Measurements from ENCODE around the gene PCBP3.

The PCBP3 gene

DNA sequence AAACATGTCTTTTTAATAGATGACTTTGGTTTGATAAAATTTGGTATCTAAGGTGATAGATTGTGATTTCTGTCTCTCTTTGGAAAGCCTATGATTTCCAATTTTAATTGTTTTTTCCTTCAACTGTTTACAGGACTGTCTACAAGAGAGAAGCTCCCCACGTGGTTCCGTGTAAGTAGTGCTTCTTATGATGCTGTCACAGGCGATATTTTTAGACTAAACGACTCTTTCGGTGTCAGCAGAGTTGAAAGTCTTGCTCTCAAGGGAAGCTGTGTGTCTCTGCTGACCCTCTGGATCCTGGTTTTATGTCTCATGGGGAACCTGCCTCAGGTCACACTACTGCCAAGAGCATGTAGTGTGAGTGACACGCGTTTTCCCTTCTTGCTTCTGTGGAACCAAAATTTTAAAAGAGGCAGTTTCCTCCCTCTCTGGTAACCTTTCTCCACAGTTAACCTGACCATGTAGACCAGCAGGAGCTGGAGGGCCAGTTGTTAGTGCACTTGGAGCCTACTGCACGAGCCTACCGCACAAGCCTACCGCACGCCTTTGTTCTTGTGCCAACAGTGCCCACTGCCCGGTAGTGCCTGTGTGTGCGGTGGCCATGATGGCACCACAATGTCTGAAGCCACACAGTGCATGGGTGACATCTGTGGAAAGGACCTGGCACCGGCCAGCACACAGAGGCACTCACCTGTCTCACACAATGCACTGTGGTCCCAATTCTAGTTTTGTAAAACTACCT is 91.9 kb downstream of the PCBP3 start:
- DNase-seq, result no peak

DNA sequence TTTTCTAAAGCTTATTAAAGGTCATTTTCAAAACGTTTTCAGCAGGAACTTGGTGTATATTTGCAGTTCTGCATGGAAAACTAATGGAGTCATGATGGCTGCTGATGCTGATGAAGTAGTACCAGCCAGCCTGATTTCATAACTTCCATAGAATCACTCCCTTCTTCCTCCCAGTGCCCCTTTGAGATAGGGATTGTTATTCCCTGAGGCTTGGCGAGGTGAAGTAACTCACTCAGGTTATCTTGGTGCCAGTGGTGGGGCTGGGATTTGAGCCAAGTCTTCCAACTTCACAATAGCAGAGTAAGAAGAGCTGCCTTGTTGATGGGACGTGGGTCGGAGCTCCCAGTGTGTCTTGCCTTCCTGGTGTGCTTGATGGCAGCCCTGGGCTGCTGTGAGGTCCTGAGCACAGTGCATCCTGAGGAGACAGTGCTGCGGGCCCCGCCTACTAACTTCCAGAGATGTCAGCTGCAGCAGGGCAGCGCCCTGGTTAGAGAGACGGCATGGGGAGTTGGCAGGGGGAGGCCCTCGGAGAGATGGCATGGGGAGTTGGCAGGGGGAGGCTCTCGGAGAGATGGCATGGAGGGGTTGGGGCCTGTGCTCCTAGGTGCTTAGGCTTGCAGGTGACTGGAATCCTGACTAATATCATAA is 92.6 kb downstream of the PCBP3 start:
- DNase-seq, result no peak

DNA sequence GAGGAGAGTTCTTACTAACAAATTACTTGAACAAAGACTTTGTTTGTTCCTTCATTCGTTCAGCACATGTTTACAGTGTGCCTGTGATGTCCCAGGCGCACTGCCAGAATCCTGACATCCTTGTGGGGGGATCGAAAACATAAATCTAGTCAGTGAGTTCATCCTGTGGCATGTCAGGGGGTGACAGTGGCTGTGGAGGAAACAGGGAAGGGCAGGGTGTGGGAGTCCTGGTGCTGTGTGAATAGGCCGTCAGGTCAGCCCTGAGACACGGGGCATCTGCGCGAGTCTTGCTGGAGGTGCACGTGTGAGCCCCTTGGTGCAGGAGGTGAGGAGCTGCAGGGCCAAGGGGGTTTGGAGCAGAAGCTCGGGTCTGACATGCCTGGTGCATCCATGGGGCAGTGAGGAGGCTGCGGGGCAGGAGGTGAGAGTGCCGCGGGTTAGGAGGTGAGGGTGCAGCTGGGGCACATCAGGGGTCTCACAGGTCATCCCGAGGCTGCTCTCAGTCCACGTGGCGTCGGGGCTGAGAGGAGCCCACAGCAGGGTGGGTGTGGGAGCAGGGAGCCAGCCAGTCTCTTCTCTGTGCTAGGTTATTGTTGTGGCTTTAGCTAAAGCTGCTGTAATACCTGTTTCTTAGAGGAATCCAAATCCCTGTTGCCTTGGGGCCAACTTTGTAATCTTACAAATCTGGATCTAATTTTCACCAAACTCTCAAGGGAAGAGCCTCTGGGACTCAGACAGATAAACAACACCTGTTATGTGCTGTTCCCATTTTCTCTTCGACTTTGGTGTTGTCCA is 93.4 kb downstream of the PCBP3 start:
- no peak for DNase-seq

DNA sequence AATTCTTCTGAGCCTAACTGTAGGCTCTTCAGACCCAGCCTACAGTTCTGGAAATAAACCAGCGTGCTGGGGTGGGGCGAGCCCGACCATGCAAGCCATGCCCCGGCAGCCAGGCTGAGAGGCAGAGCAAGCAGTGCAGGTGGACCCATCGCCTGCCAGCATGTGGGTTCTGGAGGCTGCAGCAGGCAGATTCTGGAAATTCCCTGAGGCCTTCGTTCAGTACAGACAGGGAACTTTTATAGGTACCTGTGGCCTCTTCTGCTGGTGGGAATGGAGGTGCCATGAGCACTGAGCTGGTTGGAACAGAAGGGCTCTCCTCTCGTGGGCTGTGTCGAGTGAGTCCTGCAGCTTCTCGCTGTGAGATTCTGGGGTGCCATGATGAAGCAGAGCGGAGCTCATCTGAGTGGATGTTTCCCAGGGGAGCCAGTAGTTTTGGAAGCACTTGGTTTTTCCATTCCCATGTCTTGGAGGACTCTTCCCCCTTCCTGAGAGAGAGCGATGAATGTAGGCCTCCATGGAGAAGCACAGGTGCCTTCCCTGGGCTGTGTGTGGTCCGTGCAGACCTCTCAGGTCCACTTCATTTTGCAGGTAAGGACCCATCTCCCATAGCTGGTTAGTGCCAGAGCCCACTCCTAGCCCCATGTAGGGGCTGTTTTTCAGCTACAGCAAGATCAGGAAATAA is 94.1 kb downstream of the PCBP3 start:
- no peak for DNase-seq

DNA sequence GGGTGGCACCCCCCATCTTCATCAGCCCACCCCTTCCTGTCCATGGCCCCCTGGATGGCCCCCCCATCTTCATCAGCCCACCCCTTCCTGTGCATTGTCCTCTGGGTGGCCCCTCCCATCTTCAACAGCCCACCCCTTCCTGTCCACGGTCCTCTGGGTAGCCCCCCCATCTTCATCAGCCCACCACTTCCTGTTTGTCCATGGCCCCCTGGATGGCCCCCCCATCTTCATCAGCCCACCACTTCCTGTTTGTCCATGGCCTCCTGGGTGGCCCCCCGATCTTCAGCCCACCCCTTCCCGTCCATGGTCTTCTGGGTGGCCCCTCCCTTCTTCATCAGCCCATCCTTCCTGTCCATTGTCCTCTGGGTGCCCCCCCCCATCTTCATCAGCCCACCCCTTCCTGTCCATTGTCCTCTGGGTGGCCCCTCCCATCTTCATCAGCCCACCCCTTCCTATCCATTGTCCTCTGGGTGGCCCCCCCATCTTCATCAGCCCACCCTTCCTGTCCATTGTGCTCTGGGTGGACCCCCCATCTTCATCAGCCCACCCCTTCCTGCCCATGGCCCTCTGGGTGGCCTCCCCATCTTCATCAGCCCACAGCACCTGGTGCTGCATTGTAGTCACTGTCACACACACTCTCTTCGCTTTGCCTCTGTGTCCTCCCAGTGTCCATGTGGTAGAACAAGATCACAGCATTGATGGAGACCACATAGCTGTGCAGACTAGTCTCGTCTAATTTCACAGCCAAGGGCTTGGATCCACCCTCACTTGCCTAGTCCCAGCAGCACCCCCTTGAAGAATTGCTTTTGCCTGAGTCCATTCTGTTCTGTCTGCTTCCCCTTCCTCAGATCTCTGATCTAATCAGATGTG is 95.9 kb downstream of the PCBP3 start:
- no peak for DNase-seq

DNA sequence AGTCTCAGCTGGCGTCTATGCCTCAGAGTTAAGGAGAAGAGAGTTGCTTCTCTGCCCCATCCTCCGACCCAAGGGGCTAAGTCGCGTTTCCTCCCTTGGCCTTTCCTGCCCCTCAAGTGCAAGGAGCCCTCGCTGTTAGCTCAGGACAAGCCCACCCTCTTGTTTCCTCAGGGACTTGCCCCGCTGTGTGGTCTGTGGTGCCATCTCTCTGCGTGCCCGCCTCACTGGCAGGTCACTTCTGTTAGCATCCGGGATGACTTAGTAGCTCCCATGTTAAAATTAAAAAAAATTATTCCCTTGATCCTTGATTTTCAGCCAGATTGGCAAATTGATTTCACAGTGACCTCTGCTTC is 96.5 kb downstream of the PCBP3 start:
- no peak for DNase-seq

DNA sequence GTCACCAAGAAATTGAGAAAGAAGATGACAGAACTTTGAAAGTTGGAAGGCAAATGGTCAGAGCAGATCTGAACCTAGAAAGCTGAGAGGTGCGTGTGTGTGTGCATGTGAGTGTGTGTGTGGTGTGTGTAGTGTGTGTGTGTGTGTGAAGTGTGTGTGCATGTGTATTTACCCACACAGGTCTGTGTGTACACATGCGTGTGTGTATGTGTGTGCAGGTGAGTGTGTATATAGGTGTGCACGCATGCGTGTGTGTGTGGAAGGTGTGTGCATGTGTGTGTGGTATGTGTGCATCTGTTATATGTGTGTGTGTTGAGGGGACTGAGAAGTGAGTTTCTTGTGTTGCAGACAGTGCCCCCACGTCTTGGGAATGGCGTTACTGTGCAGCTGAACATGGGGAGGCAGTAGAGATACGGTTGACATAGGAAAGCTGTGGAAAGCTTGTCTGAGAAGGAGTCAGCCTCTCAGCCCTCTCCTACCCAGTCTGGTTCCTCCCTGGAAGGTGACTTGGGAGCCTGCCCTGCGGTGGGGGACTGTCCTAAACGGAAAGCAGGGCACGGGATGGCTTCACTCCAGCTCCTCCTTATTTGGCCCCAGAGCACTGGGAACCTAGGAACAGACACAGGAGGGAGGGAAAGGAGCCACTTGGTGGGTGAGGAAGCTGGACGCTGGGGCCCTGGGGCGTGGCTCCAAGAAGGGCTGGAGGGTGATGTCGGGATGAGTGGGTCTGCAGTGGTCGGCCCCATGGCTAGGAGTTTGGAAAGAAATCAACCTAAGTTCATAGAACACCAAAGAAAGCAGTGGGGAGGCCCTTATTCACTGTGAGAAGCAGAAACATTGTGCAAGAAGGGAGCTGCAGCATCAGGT is 97.2 kb downstream of the PCBP3 start:
- DNase-seq, result no peak

DNA sequence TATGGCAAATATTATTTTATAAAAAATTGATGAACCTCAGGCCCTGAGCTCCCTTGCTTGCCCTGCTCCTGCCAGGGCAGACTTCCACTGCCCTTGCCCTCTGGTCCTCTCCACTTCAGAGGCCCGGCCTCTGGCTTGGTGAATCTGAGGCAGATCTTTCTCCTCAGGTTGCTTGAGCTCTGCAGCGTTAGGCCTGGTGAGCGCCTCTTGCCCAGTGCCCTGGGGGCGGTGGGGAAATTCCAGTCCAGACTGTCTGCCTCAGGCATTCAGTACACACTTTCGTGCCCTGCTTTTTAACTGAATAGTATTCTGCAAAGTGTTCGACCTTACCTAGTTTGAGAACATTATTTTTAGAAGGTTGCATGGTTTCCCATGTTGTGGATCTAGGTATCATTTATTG is 98.2 kb downstream of the PCBP3 start:
- DNase-seq, result no peak

DNA sequence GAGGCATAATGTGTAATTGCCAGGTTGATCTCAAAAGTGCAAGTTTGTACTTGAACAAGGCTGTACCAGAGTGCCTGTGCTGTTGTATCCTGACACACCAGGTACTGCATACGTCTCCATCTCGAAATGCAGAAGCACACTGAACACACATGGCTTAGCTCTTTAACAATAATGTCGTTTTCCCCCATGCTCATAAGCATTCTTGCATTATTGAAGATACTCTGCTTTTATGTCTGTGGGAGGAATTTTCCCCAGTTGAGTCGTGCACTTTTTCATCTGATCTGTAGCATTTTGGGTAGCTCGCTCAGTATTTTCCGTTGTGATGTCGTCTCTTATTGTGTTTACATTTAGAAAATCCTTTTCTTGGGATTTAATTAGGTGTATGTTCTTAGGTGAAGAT is 98.7 kb downstream of the PCBP3 start:
- no peak for DNase-seq

DNA sequence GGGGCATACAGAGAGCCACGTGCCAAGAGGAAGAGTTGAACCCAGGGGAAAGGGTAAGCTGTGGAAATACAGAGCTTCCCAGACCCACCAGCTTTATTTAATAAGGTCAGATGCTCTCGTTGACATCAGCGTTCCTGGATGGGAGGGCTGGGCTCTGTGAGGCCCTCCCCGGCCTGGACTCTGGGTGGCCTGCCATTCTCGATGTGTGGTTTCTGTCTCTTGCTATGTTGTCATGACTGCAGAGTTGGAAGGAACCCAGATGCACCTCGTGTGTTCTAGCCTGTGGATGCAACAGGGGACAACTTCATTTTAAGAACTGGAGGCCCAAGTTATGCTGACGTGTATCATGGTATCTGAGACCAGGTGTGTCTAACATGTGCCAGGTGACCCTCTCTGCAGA is 101.7 kb downstream of the PCBP3 start:
- DNase-seq, result no peak

DNA sequence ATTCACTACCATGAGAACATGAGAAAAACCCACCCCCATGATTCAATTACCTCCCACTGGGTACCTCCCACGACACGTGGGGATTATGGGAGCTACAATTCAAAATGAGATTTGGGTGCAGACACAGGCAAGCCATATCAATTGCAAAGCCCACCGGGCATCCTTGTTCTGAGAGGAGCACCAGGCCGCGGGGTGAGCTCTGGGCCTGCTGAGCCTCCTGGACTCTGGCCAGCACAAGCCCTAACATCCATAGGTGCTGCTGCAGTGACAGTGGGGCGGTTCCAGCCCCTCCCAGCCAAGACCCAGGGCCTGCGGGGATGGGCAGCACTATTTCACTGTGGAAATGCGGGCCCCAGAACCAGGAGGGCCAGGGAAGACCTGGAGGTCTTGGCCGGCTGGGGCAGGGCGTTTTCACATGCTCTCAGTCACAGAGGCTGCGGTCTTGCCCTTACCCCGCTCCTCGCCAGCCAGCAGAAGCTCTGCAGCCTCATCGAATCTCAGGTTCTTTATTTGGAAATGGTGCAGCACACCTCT is 103.8 kb downstream of the PCBP3 start:
- no peak for DNase-seq

DNA sequence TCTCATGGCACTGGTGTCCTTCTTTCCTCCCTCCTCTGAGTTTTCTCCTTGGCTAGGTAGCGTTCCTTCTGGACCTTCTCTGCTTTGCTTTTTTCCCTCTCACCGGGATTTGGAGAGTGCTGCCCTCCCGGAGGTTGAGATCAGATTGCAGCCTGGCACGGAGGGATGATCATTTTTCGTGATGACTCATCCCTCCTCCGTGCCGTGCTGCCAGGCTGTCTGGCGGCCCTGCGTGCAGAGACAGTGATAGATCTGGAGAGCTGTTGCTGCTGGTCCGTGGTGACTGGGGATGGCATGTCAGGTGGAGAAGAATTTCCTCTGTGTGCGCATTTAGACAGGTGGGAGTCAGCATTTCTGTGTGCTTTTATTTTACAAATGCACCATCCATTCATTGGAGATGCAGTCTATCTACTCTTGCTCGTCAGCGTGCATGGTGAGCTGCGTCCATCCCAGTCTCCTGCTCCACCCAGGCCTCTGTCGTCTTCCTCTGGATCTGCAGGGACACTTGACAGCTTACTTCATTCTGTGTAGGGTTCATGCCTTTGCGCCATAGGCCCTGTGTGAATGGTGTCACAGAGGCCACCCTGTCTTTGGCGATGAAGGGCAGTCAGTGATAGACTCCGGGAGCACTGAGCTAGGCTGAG is 104.4 kb downstream of the PCBP3 start:
- DNase-seq, result peak; percentile 6 to 54

DNA sequence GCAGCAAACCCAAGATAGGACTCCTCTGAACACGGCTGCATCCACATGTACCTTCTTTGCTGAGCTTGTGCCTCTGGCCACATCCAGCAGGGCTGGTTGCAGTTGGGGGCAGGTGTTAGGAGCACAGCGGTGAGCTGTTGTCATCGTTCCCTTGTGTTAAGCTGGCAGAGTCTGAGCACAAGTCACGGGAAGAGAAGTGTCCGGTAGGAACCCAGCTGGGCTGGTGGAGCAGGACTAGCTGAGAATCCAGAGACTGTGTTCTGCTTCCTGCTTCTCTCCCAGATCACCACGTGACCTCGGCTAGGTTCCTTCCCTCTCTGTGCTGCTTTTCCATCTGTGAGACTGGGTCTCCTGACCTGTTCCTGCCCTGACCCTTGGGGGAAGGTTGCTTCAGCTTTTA is 105.1 kb downstream of the PCBP3 start:
- DNase-seq, result no peak

DNA sequence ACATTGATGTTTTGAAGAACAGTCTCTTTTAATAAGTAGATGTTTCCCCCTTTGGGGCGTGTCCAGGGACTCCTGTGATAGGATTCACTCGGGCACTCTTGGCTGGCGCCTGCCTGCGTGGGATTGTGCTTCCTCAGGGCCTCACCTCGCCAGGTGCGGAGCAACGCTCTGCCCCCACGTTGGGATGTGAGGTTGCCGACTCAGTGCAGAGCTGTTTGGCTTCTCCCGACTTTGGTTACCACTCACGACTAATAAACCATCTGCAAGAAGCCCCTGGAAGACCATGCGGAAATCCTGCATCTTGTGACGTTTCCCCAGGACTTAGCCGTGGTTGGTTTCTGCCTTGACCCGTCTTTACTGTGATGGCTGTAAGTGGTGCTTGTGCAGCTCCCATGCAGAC is 106.4 kb downstream of the PCBP3 start:
- no peak for DNase-seq

DNA sequence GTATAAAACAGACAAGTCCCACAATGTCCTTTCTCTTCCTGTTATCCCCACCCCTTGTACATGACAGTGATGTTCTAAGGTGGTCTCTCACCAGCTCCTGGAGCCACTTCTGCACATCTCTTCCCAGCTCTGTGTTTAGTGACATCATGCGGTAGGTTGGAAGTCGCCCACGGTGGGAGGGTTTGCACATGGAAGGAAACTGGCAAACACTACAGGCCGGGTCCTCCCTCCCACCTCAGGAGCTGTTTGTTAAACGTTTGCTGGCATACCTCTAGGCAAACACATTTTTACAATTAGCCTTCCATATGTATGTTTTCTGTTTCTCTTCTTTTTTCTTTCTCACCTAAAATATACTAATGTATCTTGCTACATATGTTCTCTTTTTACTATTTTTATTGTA is 107.4 kb downstream of the PCBP3 start:
- no peak for DNase-seq

DNA sequence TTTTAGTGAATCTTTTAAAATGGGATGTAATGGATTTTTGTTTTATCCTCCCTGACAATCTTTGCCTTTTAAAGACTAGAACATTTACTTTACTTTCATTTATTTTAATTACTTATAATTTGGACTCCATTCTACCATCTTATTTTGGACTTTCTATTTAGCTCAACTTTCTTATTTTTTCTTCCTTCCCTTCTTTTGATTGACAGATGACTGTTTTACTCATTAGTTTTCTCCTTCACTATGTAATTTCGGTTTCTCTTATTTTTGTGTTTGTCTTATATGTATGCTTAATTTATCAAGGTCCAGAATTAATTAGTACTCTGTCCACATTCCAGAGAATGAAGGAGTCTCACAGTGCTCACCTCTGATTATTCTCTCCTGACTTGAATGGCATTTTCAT is 109.9 kb downstream of the PCBP3 start:
- DNase-seq, result no peak

DNA sequence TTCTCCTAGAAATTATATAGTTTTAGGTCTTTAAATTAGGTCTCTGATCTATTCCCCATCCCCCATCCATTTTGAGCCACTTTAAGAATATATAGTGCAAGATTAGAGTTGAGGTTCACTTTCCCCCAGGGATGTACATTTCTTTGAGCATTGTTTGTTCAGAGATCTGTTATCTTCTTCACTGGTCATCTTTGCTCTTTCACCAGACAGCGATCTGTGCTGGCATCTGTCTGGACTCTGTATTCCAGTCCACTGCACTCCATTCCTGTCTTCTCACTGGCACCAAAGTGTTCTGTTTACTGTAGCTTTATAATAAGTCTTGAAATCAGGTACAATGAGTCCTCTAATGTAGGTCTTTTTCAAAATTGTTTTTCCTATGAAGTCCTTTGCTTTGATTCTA is 112.5 kb downstream of the PCBP3 start:
- DNase-seq, result no peak

DNA sequence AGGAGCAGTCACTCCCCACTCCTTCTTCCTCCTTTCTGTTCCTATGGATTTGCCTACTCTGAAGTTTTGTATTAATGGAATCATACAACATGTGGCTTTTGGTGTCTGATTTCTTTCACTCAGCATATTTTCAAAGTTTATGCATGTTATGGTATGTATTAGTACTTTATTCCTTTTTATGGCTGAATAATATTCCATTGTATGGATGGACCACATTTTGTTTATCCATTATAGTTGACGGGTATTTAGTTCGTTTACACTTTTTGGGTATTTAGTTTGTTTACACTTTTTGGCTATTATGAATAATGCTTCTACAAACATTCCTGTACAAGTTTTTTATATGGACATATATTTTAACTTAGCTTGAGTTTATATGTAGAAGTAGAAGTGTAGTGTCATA is 113.1 kb downstream of the PCBP3 start:
- DNase-seq, result no peak

DNA sequence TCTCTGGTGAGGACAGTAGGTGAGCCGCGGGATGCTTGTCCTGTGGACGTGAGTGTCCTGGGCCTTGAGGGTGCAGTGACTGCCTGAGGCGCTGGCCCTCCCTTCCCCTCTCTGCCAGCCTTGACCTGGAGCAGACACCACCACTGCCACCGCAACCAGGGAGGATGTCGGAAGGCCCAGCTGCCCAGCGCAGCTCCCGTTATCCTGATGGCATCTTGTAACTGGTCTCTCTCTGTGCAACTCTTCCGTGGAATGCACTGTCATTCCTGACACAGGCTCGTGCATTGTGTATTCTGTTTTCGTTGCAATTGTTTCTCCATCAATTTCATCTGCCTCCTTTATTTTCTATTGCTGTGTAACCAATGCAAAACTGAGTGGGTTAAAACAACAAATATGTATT is 118.2 kb downstream of the PCBP3 start:
- DNase-seq, result no peak

DNA sequence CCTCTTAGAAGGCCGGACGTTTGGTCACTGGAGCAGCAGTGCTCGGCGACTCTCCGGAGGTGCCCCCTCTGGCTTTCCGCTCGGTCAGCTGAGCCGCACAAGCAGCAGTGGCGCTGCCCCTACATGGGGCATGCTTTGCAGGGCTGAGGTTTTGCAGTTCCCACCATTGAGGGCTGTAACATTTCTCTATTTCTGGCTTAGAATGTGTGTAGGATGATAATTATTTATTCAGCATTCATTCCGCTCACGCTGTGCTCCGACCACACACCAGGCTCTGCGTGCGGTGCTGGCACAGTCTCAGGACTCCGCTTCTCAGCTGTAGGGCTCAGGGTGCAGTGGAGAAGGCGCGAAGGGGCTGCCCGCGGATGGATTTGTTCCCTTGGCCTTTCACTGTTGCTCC is 119.5 kb downstream of the PCBP3 start:
- DNase-seq, result no peak

DNA sequence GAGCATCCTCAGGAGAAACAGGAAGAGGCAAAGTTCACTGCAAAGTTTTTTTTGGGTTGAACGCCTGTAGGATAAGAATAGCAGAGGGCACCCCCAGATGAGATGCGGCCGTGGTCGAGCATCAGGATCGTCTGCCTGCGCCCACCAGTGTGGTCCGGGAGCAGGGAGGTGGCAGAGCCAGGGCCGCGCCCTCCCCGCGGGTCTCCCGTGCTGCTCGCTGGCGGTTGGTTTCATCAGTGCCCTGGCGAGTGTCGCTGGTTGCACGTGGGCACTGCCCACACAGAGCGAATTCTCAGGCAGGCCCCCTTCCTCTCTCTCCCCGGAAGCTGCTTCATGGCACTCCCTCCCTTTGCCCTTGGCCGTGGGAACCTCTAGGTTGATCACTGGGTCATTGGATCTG is 120.0 kb downstream of the PCBP3 start:
- DNase-seq, result no peak

All from cerebellar nuclear complex (tissue), 1 donor.